Measurements from ENCODE around the gene RPRML. TPM values are rescaled to one million over a fixed set of nuclear protein-coding genes. Genes with fewer than 3 reads are reported as not detected.
"Not testable (repeated sequence)": the region's sequence is repeated elsewhere in the genome, so short reads cannot be mapped to it uniquely, and the experiment has no call there.

Gene RPRML
- total and polyA plus RNA-seq, 2 donors (not counting 1 experiment from before 2014, with no cell fraction given): 0.89 TPM; not detected in 1

- Histone ChIP-seq H3K27me3 (replicated peaks in 1 of 4; ENCODE audit: control extremely low read depth in 1 of 4, control insufficient read depth in 3 of 4, insufficient read depth in 4 of 4, low read length in 3 of 4) (no peaks in the 10 kb centered on the region), H3K9ac (ENCODE audit: low read length) (no peak overlapping the region), H3K79me2 (ENCODE audit: control insufficient read depth, insufficient read depth, low read length) (no peaks in the 10 kb centered on the region), H3K4me1 (ENCODE audit: control insufficient read depth in 2 of 2, insufficient read depth in 2 of 2, low read length in 2 of 2) (peaks cover 3 to 8% of the 10 kb centered on the region in 2 donors), H2AFZ (ENCODE audit: insufficient read depth, low read depth, low read length, poor library complexity, severe bottlenecking) (no peak overlapping the region), H3K4me3 (ENCODE audit: control extremely low read depth in 1 of 5, extremely low read depth in 1 of 5, insufficient read depth in 1 of 5, low read depth in 2 of 5, low read length in 4 of 5) (no peak overlapping the region), H3K36me3 (replicated peaks in 1 of 2; ENCODE audit: control extremely low read depth in 1 of 2, control insufficient read depth in 1 of 2, extremely low read depth in 1 of 2, insufficient read depth in 2 of 2, low read length in 1 of 2) (no peaks in the 10 kb centered on the region), H3K4me2 (replicated peaks; ENCODE audit: low read depth, low read length, poor library complexity, severe bottlenecking) (no peak overlapping the region), H4K20me1 (ENCODE audit: control insufficient read depth, insufficient read depth, low read length, poor library complexity, severe bottlenecking) (no peaks in the 10 kb centered on the region), H3K27ac (ENCODE audit: low read length in 2 of 2) (no peak overlapping the region), H3K9me3 (ENCODE audit: control extremely low read depth in 1 of 3, control insufficient read depth in 2 of 3, insufficient read depth in 1 of 3, low read length in 2 of 3) (no peaks in the 10 kb centered on the region)
- Mint-ChIP-seq H3K27ac (no peak overlapping the region), H3K27me3 (no peaks in the 10 kb centered on the region), H3K4me1 (peaks cover 17% of the 10 kb centered on the region), H3K9me3 (ENCODE audit: insufficient read depth) (no peaks in the 10 kb centered on the region), H3K4me3 (no peak overlapping the region)
- TF ChIP-seq CTCF (IDR thresholded peaks at IDR 0.05) (no peak), EZH2 (IDR thresholded peaks at IDR 0.05; ENCODE audit: borderline replicate concordance, insufficient read depth, low read depth, low read length, poor library complexity, severe bottlenecking) (no peak)
- DNase-seq: no peak
- WGBS (ENCODE audit: insufficient coverage): 95% methylated on average over 6 of the region's 14 CpGs
- intact Hi-C loops (cut with micrococcal nuclease): no loop called here
- ChIA-PET CTCF (no interaction called here), POLR2A (no interaction called here)
- no peak for ATAC-seq (ENCODE audit: low read depth)
Measured at GRCh38 chr17:47009759-47010594, 30.9 kb upstream of the RPRML start.

- H3K4me3 ChIP-seq (ENCODE audit: control extremely low read depth in 1 of 5, extremely low read depth in 1 of 5, insufficient read depth in 1 of 5, low read depth in 2 of 5, low read length in 4 of 5): no peak overlapping the region
- Mint-ChIP-seq H3K27ac (no peak overlapping the region), H3K27me3 (no peaks in the 10 kb centered on the region), H3K4me1 (peaks cover 11% of the 10 kb centered on the region), H3K9me3 (ENCODE audit: insufficient read depth) (no peaks in the 10 kb centered on the region), H3K4me3 (no peak overlapping the region)
- H3K36me3 ChIP-seq (replicated peaks in 1 of 2; ENCODE audit: control extremely low read depth in 1 of 2, control insufficient read depth in 1 of 2, extremely low read depth in 1 of 2, insufficient read depth in 2 of 2, low read length in 1 of 2): no peaks in the 10 kb centered on the region
- no peaks in the 10 kb centered on the region for H3K79me2 ChIP-seq (ENCODE audit: control insufficient read depth, insufficient read depth, low read length)
- ATAC-seq (ENCODE audit: low read depth) (no peak), DNase-seq (no peak)
- TF ChIP-seq CTCF (IDR thresholded peaks at IDR 0.05) (no peak), EZH2 (IDR thresholded peaks at IDR 0.05; ENCODE audit: borderline replicate concordance, insufficient read depth, low read depth, low read length, poor library complexity, severe bottlenecking) (no peak)
- H3K27ac ChIP-seq (ENCODE audit: low read length in 2 of 2): no peak overlapping the region
- H3K9me3 ChIP-seq (ENCODE audit: control extremely low read depth in 1 of 3, control insufficient read depth in 2 of 3, insufficient read depth in 1 of 3, low read length in 2 of 3): no peaks in the 10 kb centered on the region
- no peak overlapping the region for H3K9ac ChIP-seq (ENCODE audit: low read length)
- CTCF ChIA-PET: interaction anchor here (1.0 to 3.4 kb wide), 3 partner anchors 11 to 224 kb away, joined by 3 to 16 read pairs (median 3); no protein-coding TSS in a partner anchor
- H2AFZ ChIP-seq (ENCODE audit: insufficient read depth, low read depth, low read length, poor library complexity, severe bottlenecking): no peak overlapping the region
- H4K20me1 ChIP-seq (ENCODE audit: control insufficient read depth, insufficient read depth, low read length, poor library complexity, severe bottlenecking): no peaks in the 10 kb centered on the region
- POLR2A ChIA-PET: no interaction called here
- peaks cover 7 to 14% of the 10 kb centered on the region in 2 donors for H3K4me1 ChIP-seq (ENCODE audit: control insufficient read depth in 2 of 2, insufficient read depth in 2 of 2, low read length in 2 of 2)
- H3K27me3 ChIP-seq (replicated peaks in 1 of 4; ENCODE audit: control extremely low read depth in 1 of 4, control insufficient read depth in 3 of 4, insufficient read depth in 4 of 4, low read length in 3 of 4): no peaks in the 10 kb centered on the region
- H3K4me2 ChIP-seq (replicated peaks; ENCODE audit: low read depth, low read length, poor library complexity, severe bottlenecking): no peak overlapping the region
- intact Hi-C loops (cut with micrococcal nuclease): loop anchor here (5.0 kb wide), 1 partner anchor 317 kb away; the partner anchor contains the start of gene EFCAB13
- WGBS (ENCODE audit: insufficient coverage): no CpG with 5 or more reads among the region's 1 CpG
Measured at GRCh38 chr17:47004906-47005305, 25.9 kb upstream of the RPRML start.

- CTCF ChIA-PET: interaction anchor here (3.4 kb wide), 1 partner anchor 62 kb away, joined by 16 read pairs; no protein-coding TSS in a partner anchor
- H3K9me3 ChIP-seq (ENCODE audit: control extremely low read depth in 1 of 3, control insufficient read depth in 2 of 3, insufficient read depth in 1 of 3, low read length in 2 of 3); DNase-seq; H3K4me3 ChIP-seq (ENCODE audit: control extremely low read depth in 1 of 5, extremely low read depth in 1 of 5, insufficient read depth in 1 of 5, low read depth in 2 of 5, low read length in 4 of 5); H3K27me3 Mint-ChIP-seq; H3K79me2 ChIP-seq (ENCODE audit: control insufficient read depth, insufficient read depth, low read length); H3K9me3 Mint-ChIP-seq (ENCODE audit: insufficient read depth); H4K20me1 ChIP-seq (ENCODE audit: control insufficient read depth, insufficient read depth, low read length, poor library complexity, severe bottlenecking); H2AFZ ChIP-seq (ENCODE audit: insufficient read depth, low read depth, low read length, poor library complexity, severe bottlenecking); H3K36me3 ChIP-seq (replicated peaks in 1 of 2; ENCODE audit: control extremely low read depth in 1 of 2, control insufficient read depth in 1 of 2, extremely low read depth in 1 of 2, insufficient read depth in 2 of 2, low read length in 1 of 2); H3K27ac ChIP-seq (ENCODE audit: low read length in 2 of 2); H3K4me3 Mint-ChIP-seq; H3K27ac Mint-ChIP-seq; H3K4me2 ChIP-seq (replicated peaks; ENCODE audit: low read depth, low read length, poor library complexity, severe bottlenecking); H3K9ac ChIP-seq (ENCODE audit: low read length); POLR2A ChIA-PET; ATAC-seq (ENCODE audit: low read depth); H3K27me3 ChIP-seq (replicated peaks in 1 of 4; ENCODE audit: control extremely low read depth in 1 of 4, control insufficient read depth in 3 of 4, insufficient read depth in 4 of 4, low read length in 3 of 4): not testable (repeated sequence)
- H3K4me1 ChIP-seq (ENCODE audit: control insufficient read depth in 2 of 2, insufficient read depth in 2 of 2, low read length in 2 of 2): peaks cover 7 to 14% of the 10 kb centered on the region in 2 donors
- intact Hi-C loops (cut with micrococcal nuclease): loop anchor here (5.0 kb wide), 1 partner anchor 318 kb away; the partner anchor contains the start of gene EFCAB13
- peaks cover 11% of the 10 kb centered on the region for H3K4me1 Mint-ChIP-seq
- no CpG with 5 or more reads among the region's 5 CpGs for WGBS (ENCODE audit: insufficient coverage)
Measured at GRCh38 chr17:47003864-47004263, 24.8 kb upstream of the RPRML start.

Data from B cell (primary cell).